CD4-positive, alpha-beta T cell treated with Interleukin-17A for 1 hour (primary cell): Measurements from ENCODE around the gene PPM1E.

ENCODE experiments used
- DNase-seq: peaks from one replicate; pipeline ENCODE4 v3.0.0-alpha.2; 2020

The PPM1E gene

GRCh38 chr17:59000022-59000421 lies 244.4 kb downstream of the PPM1E start:
- DNase-seq, result no peak

GRCh38 chr17:59001158-59001814 lies 245.6 kb downstream of the PPM1E start:
- peak; percentile 82 for DNase-seq

GRCh38 chr17:59002126-59002525 lies 246.5 kb downstream of the PPM1E start:
- no peak for DNase-seq

DNA sequence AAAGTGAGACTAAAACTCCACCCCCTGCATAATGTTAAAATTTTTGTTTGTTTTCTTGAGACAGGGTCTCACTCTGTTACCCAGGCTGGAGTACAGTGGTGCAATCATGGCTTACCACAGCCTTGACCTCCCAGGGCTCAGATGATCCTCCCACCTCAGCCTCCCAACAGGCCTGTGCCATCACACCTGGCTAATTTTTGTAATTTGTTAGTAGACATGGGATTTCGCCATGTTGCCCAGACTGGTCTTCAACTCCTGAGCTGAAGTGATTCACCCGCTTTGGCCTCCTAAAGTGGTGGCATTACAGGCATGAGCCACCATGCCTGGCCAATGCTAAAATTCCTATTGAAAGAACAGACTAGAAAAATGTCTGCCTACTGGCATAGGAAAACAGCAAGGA lies 247.2 kb downstream of the PPM1E start:
- no peak for DNase-seq

DNA sequence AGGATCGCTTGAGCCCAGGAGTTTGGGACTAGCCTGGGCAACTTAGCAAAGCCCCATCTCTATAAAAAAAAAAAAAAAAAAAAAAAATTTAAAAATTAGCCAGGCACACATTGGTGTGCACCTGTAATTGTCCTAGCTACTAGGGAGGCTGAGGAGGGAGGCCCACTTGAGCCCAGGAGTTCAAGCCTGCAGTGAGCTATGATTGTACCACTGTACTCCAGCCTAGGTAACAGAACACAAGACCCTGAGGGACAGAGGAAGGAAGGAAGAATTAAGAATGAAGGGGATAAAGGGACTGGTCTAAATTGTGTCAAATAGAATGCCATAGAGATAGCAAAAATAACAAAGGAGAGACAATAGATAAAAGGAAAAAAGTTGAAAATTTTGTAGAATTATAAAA lies 248.2 kb downstream of the PPM1E start:
- no peak for DNase-seq

DNA sequence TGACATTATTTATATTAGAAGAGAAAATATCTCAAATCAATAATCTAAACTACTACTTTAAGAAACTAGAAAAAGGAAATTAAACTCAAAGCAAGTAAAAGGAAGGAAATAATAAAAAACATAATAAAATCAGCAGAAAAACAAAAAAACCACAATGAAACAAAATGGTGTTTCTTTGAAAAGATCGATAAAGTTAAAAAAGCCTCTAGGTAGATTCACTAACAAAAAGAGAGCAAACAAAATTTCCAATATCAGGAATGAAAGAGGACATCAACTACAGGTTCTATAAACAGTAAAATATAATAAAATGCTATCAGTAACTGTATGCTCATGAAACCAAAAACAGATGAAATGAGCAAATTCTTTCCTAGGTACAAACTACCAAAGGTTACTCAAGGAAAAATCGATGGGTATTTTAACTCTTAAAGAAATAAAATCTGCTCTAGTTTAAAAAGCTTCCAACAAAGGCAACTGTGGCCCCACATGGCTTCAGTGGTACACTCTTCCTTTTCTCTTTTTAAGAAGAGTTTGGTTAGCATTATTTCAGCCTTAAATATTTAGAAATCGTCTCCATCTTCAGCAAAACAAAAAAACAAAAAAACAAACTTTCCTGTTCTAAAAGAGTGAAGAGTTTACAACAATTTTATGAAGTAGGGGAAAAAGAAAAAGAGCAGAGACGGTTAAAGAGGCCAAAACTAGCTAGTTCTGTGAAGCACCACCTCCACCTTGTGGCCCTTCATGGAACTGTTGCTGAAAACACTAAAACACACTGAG lies 248.9 kb downstream of the PPM1E start:
- peak; percentile 81 for DNase-seq

GRCh38 chr17:59007995-59008394 lies 252.3 kb downstream of the PPM1E start:
- DNase-seq, result no peak

DNA sequence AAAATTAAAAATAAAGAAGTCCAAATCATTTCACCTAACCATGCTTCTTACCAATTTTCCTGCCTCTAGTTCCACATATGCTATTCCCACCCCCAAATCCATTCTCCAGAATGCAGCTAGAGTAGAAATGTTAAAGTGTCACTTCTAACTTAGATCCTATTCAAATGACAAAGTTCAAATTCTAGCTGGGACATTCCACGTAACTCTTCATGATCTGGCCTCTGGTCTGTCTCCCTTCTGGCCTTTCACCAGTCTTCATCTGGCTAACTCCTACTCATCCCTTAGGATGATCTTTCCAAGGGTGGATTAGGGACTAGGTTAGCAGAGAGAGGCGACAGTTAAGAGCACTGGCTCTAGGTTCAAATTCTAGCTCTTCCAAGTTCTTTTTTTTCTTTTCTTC lies 253.1 kb downstream of the PPM1E start:
- no peak for DNase-seq

- no peak for DNase-seq
Measured at GRCh38 chr17:59010026-59010425, 254.4 kb downstream of the PPM1E start.

DNA sequence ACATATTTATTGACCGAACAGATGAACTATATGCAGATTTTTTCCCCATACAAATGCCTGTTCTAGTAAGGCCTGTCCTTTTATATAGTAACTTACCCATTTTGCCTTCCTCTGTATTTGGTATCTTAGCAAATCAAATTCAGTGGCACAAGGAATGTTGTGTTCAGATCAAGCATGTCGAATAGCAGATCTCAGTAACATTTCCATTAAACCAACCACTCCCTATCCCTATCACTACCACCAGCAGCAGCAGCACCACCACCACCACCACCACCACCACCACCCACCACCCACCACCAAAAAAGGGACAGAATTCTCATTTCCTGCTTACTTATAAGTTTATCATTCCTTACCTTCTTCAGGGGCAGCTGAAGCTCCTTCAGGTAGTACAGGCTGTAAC lies 256.3 kb downstream of the PPM1E start:
- DNase-seq, result no peak

DNA sequence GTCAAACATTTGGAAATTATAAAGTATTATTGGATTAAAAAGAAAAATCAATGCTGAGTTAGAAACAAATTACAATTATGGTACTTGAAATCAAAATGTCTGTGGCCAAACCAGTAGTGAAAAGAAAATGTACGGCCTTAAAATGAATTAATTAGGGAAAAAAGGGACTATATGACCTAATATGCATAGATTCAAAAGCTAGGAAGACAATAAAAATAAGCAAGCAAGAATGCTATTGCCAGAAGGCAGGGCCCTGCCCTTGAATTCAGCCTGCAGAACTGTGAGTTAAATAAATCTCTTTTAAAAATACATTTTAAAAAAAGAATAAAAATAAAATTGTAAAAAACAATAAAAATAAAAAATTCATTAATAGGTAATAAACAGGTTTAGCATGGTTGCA lies 262.4 kb downstream of the PPM1E start:
- no peak for DNase-seq

DNA sequence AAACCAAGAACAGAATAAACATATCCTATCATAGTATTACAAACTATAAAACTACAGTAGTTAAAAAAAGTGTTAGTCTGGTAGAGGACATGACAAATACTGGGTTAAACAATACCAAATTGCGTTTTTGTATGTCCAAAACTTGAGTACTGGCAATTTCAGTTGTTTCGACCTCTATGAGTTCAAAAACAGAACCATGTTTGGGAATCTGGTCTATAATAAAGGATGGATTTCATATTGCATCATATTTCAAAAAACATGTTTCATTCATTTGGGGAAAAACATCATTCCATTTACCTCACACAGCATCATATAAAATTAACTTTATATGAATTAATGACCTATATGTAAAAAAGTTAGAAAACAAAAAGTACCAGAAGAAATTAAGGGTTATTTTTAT lies 269.3 kb downstream of the PPM1E start:
- DNase-seq, result no peak

DNA sequence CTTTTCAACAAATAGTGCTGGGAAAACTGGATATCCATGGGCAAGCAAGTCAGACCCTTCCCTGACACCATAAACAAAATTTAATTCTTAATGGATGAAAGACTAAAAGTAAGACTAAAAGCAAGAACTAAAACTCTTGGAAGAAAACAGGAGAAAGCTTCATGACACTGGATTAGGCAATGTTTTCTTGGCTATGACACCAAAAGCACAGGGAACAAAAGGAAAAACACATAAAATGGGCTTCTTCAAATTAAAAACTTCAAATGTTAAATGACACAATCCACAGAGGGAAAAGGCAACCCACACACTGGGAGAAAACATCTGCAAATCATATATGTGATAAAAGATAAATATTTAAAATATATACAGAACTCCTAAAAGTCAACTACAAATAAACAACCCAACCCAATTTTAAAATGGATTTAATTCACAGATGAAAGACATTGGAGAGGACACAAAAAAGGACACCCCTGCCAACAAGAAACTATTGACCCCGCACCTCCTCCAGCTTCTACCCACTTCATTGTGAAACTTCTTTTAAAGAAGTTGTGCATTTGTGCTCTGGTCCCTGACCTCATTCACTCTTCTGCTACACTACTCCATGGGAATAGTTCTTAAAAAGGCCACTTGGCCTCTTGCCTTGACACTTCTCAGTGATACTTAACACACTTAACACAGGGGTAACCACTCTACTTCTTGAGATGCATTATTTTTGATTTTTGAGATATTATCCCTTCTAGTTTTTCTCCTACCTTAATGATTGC lies 270.7 kb downstream of the PPM1E start:
- no peak for DNase-seq

DNA sequence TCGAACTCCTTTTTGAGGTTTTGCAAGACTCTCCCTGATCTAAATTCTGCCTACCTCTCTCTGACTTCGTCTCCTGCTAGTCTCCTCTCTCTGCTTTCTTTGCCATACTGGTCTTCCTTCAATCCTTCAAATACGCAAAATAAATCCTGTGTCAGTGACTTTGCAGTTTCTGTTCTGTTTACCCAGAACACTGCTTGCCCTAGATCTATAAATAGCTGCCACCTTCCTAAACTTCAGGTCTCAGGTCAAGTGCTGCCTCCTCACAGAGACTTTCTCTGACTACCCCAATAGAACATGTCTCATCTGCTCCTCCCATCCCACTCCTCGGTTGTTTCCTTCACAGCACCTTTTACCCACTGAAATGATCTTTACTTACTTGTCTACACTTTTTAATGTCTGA lies 272.1 kb downstream of the PPM1E start:
- DNase-seq, result no peak

DNA sequence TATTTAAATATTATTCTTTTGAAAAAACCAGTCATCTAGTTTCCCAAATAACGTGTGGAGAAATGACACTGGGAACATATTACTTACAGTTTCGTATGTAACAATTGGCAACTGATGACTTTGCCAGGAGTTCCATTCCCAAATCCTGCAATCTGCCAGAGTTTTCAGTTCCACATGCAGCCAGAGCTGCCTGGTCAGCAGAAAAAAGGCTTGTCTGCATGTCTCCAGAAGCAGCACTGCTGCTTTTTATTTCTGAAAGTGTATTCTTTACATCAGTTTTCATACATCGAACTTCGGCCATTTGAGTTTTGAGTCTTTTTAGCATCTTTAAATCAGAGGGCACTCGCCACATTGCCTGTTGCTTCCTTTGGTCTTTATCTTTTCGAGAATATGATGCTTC lies 272.7 kb downstream of the PPM1E start:
- no peak for DNase-seq

DNA sequence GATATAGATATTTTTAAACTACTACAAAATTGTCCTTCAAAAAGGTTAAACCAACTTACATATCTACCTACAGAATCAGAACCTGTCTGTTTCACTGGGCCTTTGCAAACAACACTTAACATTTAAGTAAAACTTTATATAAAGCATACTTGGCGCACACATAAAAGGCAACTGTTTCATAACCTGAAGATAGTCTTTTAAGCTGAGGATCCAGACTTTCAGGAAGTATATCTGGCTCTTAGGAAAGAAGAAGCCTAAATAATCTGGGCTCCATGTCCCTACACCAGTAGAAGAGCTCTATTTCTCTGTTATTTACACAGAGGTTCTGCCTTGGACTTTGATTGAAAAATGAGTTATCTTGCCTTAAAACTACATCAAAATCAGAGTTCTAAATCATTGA lies 275.2 kb downstream of the PPM1E start:
- no peak for DNase-seq
